HEK293 (cell line): Measurements from ENCODE around the gene DENND4B.

Source experiments
- CTCF ChIA-PET: fragments of 350-600 bp; formaldehyde crosslinking; extraction: SDS; loops from one replicate; lab custom pipeline; 2021; ENCODE audit warnings: antibody characterized with exemption; lab: Yijun Ruan, JAX
- POLR2A ChIA-PET: fragments of 300-600 bp; formaldehyde crosslinking; extraction: SDS; loops from one replicate; lab custom pipeline; 2020; ENCODE audit warnings: antibody characterized with exemption, inconsistent platforms; lab: Yijun Ruan, JAX
- H3K27ac ChIP-seq: fragments of 200-500 bp; sonication (Bioruptor generic); 2 replicates; pipeline ENCODE4 v1.5.1; 2014; ENCODE audit warnings: low read depth, low read length, control low read depth, inconsistent platforms; ENCODE audit errors: extremely low read depth
- H3K36me3 ChIP-seq, 2 experiments: fragments of 200-500 bp in 1 of 2; sonication (Bioruptor generic) in 1 of 2; 1 replicate in 1 of 2; 2 replicates in 1 of 2; pipeline ENCODE4 v1.5.1; 2014 to 2017; ENCODE audit warnings: inconsistent platforms in 2 of 2, low read length in 2 of 2; ENCODE audit not compliant: control insufficient read depth in 2 of 2, insufficient read depth in 1 of 2
- H3K4me1 ChIP-seq: fragments of 200-500 bp; sonication (Bioruptor generic); 2 replicates; pipeline ENCODE4 v1.5.1; 2014; ENCODE audit warnings: mild to moderate bottlenecking, low read length, inconsistent platforms; ENCODE audit not compliant: control insufficient read depth, insufficient read depth
- H3K4me3 ChIP-seq: 2 replicates; pipeline ENCODE4 v1.5.1; 2011; ENCODE audit warnings: low read depth, mild to moderate bottlenecking, control low read depth, low read length, moderate library complexity
- H3K9me3 ChIP-seq: fragments of 200-500 bp; sonication (Bioruptor generic); 2 replicates; pipeline ENCODE4 v1.5.1; 2014; ENCODE audit warnings: low read depth, low read length, inconsistent platforms; ENCODE audit not compliant: control insufficient read depth, insufficient read depth
- GLIS2 ChIP-seq: fragments of 450-650 bp; formaldehyde crosslinking; IDR thresholded peaks from 2 replicates; pipeline ENCODE4 v1.5.1; 2016; ENCODE audit warnings: missing biosample characterization, missing genetic modification characterization
- HOXC10 ChIP-seq: sonication (generic); formaldehyde crosslinking; IDR thresholded peaks from 2 replicates; pipeline ENCODE4 v1.8.1; 2023; ENCODE audit warnings: mild to moderate bottlenecking, missing genetic modification reagents
- KLF1 ChIP-seq: fragments of 450-650 bp; formaldehyde crosslinking; IDR thresholded peaks from 2 replicates; pipeline ENCODE4 v1.5.1; 2016; ENCODE audit warnings: missing biosample characterization, missing genetic modification characterization
- KLF7 ChIP-seq: fragments of 450-650 bp; formaldehyde crosslinking; IDR thresholded peaks from 2 replicates; pipeline ENCODE4 v1.5.1; 2016; ENCODE audit warnings: missing biosample characterization, missing genetic modification characterization, borderline replicate concordance
- SP2 ChIP-seq: fragments of 450-650 bp; formaldehyde crosslinking; IDR thresholded peaks from 2 replicates; pipeline ENCODE4 v1.5.1; 2016; ENCODE audit warnings: missing biosample characterization, missing genetic modification characterization
- TRIM28 ChIP-seq: IDR thresholded peaks from 2 replicates; pipeline ENCODE4 v1.6.1; 2011; ENCODE audit warnings: low read length, control low read depth, borderline replicate concordance
- YY1 ChIP-seq: fragments of 450-650 bp; formaldehyde crosslinking; IDR thresholded peaks from 2 replicates; pipeline ENCODE4 v1.5.1; 2018; ENCODE audit warnings: missing biosample characterization, missing genetic modification characterization
- ZBTB17 ChIP-seq: fragments of 450-650 bp; formaldehyde crosslinking; IDR thresholded peaks from 2 replicates; pipeline ENCODE4 v1.5.1; 2016; ENCODE audit warnings: missing biosample characterization, missing genetic modification characterization
- ZFP3 ChIP-seq: fragments of 450-650 bp; formaldehyde crosslinking; IDR thresholded peaks from 2 replicates; pipeline ENCODE4 v1.5.1; 2016; ENCODE audit warnings: low read depth, missing biosample characterization, missing genetic modification characterization
- ZFP69B ChIP-seq: fragments of 450-650 bp; formaldehyde crosslinking; IDR thresholded peaks from 2 replicates; pipeline ENCODE4 v1.5.1; 2016; ENCODE audit warnings: missing biosample characterization, missing genetic modification characterization
- ZNF132 ChIP-seq: fragments of 450-650 bp; formaldehyde crosslinking; IDR thresholded peaks from 2 replicates; pipeline ENCODE4 v1.5.1; 2017; ENCODE audit warnings: missing biosample characterization, missing genetic modification characterization, borderline replicate concordance
- ZNF146 ChIP-seq: fragments of 450-650 bp; formaldehyde crosslinking; IDR thresholded peaks from 2 replicates; pipeline ENCODE4 v1.5.1; 2016; ENCODE audit warnings: missing biosample characterization, missing genetic modification characterization
- ZNF19 ChIP-seq: fragments of 450-650 bp; formaldehyde crosslinking; IDR thresholded peaks from 2 replicates; pipeline ENCODE4; 2016; ENCODE audit warnings: missing biosample characterization, missing genetic modification characterization, low read depth
- ZNF24 ChIP-seq: fragments of 450-650 bp; formaldehyde crosslinking; IDR thresholded peaks from 2 replicates; pipeline ENCODE4 v1.5.1; 2016; ENCODE audit warnings: missing biosample characterization, missing genetic modification characterization
- ZNF292 ChIP-seq: fragments of 450-650 bp; formaldehyde crosslinking; IDR thresholded peaks from 2 replicates; pipeline ENCODE4 v1.5.1; 2016; ENCODE audit warnings: low read depth, missing biosample characterization, missing genetic modification characterization, borderline replicate concordance
- ZNF366 ChIP-seq: fragments of 450-650 bp; formaldehyde crosslinking; conservative IDR thresholded peaks from 2 replicates; pipeline ENCODE4 v1.5.1; 2016; ENCODE audit warnings: missing biosample characterization, missing genetic modification characterization
- ZNF530 ChIP-seq: fragments of 450-650 bp; formaldehyde crosslinking; IDR thresholded peaks from 2 replicates; pipeline ENCODE4 v1.5.1; 2016; ENCODE audit warnings: low read depth, missing biosample characterization, missing genetic modification characterization
- ZNF600 ChIP-seq: fragments of 450-650 bp; formaldehyde crosslinking; IDR thresholded peaks from 2 replicates; pipeline ENCODE4 v1.5.1; 2016; ENCODE audit warnings: missing biosample characterization, missing genetic modification characterization
- ZNF621 ChIP-seq: fragments of 450-650 bp; formaldehyde crosslinking; IDR thresholded peaks from 2 replicates; pipeline ENCODE4 v1.5.1; 2017; ENCODE audit warnings: missing biosample characterization, missing genetic modification characterization
- ZNF660 ChIP-seq: fragments of 450-650 bp; IDR thresholded peaks from 2 replicates; pipeline ENCODE4 v1.5.1; 2018; ENCODE audit warnings: missing biosample characterization, mild to moderate bottlenecking, missing genetic modification characterization
- ZNF664 ChIP-seq: fragments of 450-650 bp; formaldehyde crosslinking; IDR thresholded peaks from 2 replicates; pipeline ENCODE4 v1.5.1; 2016; ENCODE audit warnings: missing biosample characterization, missing genetic modification characterization
- ZNF768 ChIP-seq: fragments of 450-650 bp; formaldehyde crosslinking; IDR thresholded peaks from 2 replicates; pipeline ENCODE4 v1.5.1; 2018; ENCODE audit warnings: missing biosample characterization, mild to moderate bottlenecking, missing genetic modification characterization
- TF ChIP-seq, protein P1 (sequence below): fragments of 450-650 bp; formaldehyde crosslinking; IDR thresholded peaks from 2 replicates; pipeline ENCODE4 v1.5.1; 2016; ENCODE audit warnings: missing biosample characterization, missing genetic modification characterization
- TF ChIP-seq, protein P2 (sequence below): fragments of 450-650 bp; IDR thresholded peaks from 2 replicates; pipeline ENCODE4 v1.5.1; 2018; ENCODE audit warnings: missing biosample characterization, missing genetic modification characterization
- TF ChIP-seq, protein P3 (sequence below): fragments of 450-650 bp; formaldehyde crosslinking; conservative IDR thresholded peaks from 2 replicates; pipeline ENCODE4 v1.5.1; 2016; ENCODE audit warnings: low read depth, missing biosample characterization, missing genetic modification characterization
- TF ChIP-seq, protein P4 (sequence below): fragments of 450-650 bp; formaldehyde crosslinking; IDR thresholded peaks from 2 replicates; pipeline ENCODE4 v1.5.1; 2016; ENCODE audit warnings: missing biosample characterization, missing genetic modification characterization

The DENND4B gene

DNA sequence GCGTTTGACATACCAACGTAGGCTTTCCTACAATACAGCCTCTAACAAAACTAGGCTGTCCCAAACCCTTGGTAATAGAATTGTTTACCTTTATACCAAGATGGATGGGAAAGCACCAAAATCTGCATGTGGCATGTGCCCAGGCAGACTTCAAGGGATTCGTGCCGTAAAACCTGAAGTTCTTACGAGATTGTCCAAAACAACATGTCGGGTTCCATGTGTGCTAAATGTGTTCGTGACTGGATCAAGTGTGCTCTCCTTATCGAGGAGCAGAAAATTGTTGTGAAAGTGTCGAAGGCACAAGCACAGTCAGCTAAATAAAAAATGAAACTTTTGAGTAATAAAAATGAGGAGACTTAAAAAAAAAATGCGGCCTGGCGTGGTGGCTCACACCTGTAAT is 49.1 kb upstream of the DENND4B start:
- peaks cover 34 to 45% of the 10 kb centered on the region in 2 experiments for H3K36me3 ChIP-seq
- TF ChIP-seq ZNF768 (tag by site-specific recombination), result no peak
- TF ChIP-seq ZNF132 (tag by site-specific recombination), result no peak
- no peak for TF ChIP-seq ZNF292 (tag by site-specific recombination)
- ChIA-PET POLR2A (interaction anchor here (0.5 to 1.2 kb wide), 3 partner anchors 16 to 158 kb away, joined by 3 to 4 read pairs (median 3); no protein-coding TSS in a partner anchor), CTCF (interaction anchor here (0.6 to 0.9 kb wide), 4 partner anchors 9 to 247 kb away, joined by 3 to 5 read pairs (median 3); partner anchors contain the start of gene RAB13)
- no peaks in the 10 kb centered on the region for H3K9me3 ChIP-seq
- H3K4me1 ChIP-seq, result no peaks in the 10 kb centered on the region
- H3K4me3 ChIP-seq, result no peak overlapping the region
- no peak overlapping the region for H3K27ac ChIP-seq

GRCh38 chr1:153995202-153995601 is 48.7 kb upstream of the DENND4B start:
- no peak overlapping the region for H3K27ac ChIP-seq
- ChIA-PET POLR2A (interaction anchor here (0.6 to 1.2 kb wide), 2 partner anchors 16 to 159 kb away, joined by 3 to 4 read pairs; no protein-coding TSS in a partner anchor), CTCF (interaction anchor here (0.6 to 0.9 kb wide), 3 partner anchors 9 to 247 kb away, joined by 3 to 5 read pairs (median 3); partner anchors contain the start of gene RAB13)
- no peak for TF ChIP-seq HOXC10 (CRISPR knock-in tag)
- TF ChIP-seq TRIM28, result no peak
- no peak for TF ChIP-seq ZNF146 (tag by site-specific recombination)
- TF ChIP-seq, protein P1, sequence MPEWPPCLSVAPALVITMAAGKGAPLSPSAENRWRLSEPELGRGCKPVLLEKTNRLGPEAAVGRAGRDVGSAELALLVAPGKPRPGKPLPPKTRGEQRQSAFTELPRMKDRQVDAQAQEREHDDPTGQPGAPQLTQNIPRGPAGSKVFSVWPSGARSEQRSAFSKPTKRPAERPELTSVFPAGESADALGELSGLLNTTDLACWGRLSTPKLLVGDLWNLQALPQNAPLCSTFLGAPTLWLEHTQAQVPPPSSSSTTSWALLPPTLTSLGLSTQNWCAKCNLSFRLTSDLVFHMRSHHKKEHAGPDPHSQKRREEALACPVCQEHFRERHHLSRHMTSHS, result no peak
- TF ChIP-seq, protein P2, sequence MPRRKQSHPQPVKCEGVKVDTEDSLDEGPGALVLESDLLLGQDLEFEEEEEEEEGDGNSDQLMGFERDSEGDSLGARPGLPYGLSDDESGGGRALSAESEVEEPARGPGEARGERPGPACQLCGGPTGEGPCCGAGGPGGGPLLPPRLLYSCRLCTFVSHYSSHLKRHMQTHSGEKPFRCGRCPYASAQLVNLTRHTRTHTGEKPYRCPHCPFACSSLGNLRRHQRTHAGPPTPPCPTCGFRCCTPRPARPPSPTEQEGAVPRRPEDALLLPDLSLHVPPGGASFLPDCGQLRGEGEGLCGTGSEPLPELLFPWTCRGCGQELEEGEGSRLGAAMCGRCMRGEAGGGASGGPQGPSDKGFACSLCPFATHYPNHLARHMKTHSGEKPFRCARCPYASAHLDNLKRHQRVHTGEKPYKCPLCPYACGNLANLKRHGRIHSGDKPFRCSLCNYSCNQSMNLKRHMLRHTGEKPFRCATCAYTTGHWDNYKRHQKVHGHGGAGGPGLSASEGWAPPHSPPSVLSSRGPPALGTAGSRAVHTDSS (tag by site-specific recombination), result no peak
- TF ChIP-seq KLF1 (tag by site-specific recombination), result no peak
- TF ChIP-seq ZNF660 (tag by site-specific recombination), result no peak
- no peak for TF ChIP-seq ZNF132 (tag by site-specific recombination)
- TF ChIP-seq, protein P3, sequence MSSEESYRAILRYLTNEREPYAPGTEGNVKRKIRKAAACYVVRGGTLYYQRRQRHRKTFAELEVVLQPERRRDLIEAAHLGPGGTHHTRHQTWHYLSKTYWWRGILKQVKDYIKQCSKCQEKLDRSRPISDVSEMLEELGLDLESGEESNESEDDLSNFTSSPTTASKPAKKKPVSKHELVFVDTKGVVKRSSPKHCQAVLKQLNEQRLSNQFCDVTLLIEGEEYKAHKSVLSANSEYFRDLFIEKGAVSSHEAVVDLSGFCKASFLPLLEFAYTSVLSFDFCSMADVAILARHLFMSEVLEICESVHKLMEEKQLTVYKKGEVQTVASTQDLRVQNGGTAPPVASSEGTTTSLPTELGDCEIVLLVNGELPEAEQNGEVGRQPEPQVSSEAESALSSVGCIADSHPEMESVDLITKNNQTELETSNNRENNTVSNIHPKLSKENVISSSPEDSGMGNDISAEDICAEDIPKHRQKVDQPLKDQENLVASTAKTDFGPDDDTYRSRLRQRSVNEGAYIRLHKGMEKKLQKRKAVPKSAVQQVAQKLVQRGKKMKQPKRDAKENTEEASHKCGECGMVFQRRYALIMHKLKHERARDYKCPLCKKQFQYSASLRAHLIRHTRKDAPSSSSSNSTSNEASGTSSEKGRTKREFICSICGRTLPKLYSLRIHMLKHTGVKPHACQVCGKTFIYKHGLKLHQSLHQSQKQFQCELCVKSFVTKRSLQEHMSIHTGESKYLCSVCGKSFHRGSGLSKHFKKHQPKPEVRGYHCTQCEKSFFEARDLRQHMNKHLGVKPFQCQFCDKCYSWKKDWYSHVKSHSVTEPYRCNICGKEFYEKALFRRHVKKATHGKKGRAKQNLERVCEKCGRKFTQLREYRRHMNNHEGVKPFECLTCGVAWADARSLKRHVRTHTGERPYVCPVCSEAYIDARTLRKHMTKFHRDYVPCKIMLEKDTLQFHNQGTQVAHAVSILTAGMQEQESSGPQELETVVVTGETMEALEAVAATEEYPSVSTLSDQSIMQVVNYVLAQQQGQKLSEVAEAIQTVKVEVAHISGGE, result no peak
- TF ChIP-seq ZNF24, result no peak
- no peak for TF ChIP-seq ZNF600 (tag by site-specific recombination)
- no peaks in the 10 kb centered on the region for H3K4me1 ChIP-seq
- H3K36me3 ChIP-seq, result peaks cover 34 to 45% of the 10 kb centered on the region in 2 experiments
- no peaks in the 10 kb centered on the region for H3K9me3 ChIP-seq
- H3K4me3 ChIP-seq, result no peak overlapping the region

DNA sequence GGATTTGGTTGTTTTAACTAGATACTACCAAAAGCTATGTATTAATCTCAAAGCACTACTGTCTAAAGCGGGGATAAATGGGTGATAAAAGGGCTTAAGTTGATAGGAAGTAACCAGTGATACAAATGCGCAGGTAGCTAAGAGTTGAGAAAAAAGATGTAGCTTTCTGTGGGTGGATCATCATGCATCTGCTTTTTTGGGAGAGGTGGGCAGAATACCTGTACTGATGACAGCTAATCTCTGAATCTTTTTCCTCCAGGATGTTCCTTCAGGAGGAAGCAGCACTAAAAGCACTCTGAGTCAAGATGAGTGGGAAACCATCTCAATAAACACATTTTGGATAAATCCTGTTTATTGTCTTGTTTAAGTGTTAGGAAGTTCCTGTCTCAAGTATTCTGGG is 45.3 kb upstream of the DENND4B start:
- no peaks in the 10 kb centered on the region for H3K9me3 ChIP-seq
- H3K4me1 ChIP-seq, result no peaks in the 10 kb centered on the region
- ChIA-PET CTCF (interaction anchor here (1.3 kb wide), 1 partner anchor 195 kb away, joined by 3 read pairs; no protein-coding TSS in a partner anchor), POLR2A (interaction anchor here (0.6 to 4.0 kb wide), 7 partner anchors 10 to 280 kb away, joined by 3 to 54 read pairs (median 10); partner anchors contain the start of genes CREB3L4 and JTB)
- peaks cover 34 to 45% of the 10 kb centered on the region in 2 experiments for H3K36me3 ChIP-seq
- no peak overlapping the region; the same call in 1 of the 2 replicates for H3K4me3 ChIP-seq
- TF ChIP-seq YY1 (tag by site-specific recombination) (no peak), GLIS2 (tag by site-specific recombination) (no peak), ZFP3 (no peak), ZFP69B (no peak), KLF7 (tag by site-specific recombination) (no peak), ZBTB17 (tag by site-specific recombination) (no peak), ZNF664 (tag by site-specific recombination) (no peak), ZNF19 (tag by site-specific recombination) (no peak), ZNF621 (tag by site-specific recombination) (no peak), ZNF530 (no peak), ZNF366 (tag by site-specific recombination) (no peak), SP2 (tag by site-specific recombination) (no peak), ZNF132 (tag by site-specific recombination) (no peak)
- TF ChIP-seq, protein P4, sequence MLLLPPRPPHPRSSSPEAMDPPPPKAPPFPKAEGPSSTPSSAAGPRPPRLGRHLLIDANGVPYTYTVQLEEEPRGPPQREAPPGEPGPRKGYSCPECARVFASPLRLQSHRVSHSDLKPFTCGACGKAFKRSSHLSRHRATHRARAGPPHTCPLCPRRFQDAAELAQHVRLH, result no peak
- no peak overlapping the region for H3K27ac ChIP-seq
